ENCODE results near the gene DNAJA2.
"Not testable (repeated sequence)": the region's sequence is repeated elsewhere in the genome, so short reads cannot be mapped to it uniquely, and the experiment has no call there.

Gene DNAJA2

GRCh38 chr16:46973207-46973995 is at the start of gene DNAJA2:
TSS of gene DNAJA2 (minus strand) at chr16:46973674. CDS start at chr16:46973572, 102 bp downstream.
- DNase-seq (ENCODE audit: low spot score): peak; percentile 84

- no peak for DNase-seq (ENCODE audit: low spot score)
Observed at GRCh38 chr16:47019568-47019967, 46.1 kb upstream of the DNAJA2 start.

GRCh38 chr16:47018223-47018891 is 44.9 kb upstream of the DNAJA2 start:
- peak; percentile 77 for DNase-seq (ENCODE audit: low spot score)

- no peak for DNase-seq (ENCODE audit: low spot score)
Observed at GRCh38 chr16:47017636-47018035, 44.2 kb upstream of the DNAJA2 start.

- no peak for DNase-seq (ENCODE audit: low spot score)
Observed at GRCh38 chr16:47016700-47017133, 43.2 kb upstream of the DNAJA2 start.

- no peak for DNase-seq (ENCODE audit: low spot score)
Observed at GRCh38 chr16:47013910-47014309, 40.4 kb upstream of the DNAJA2 start.

GRCh38 chr16:47013172-47013571 is 39.7 kb upstream of the DNAJA2 start:
- DNase-seq (ENCODE audit: low spot score): no peak

GRCh38 chr16:47010812-47011211 is 37.3 kb upstream of the DNAJA2 start:
- DNase-seq (ENCODE audit: low spot score): not testable (repeated sequence)

GRCh38 chr16:47008612-47009011 is 35.1 kb upstream of the DNAJA2 start:
- no peak for DNase-seq (ENCODE audit: low spot score)

- no peak for DNase-seq (ENCODE audit: low spot score)
Observed at GRCh38 chr16:47008174-47008573, 34.7 kb upstream of the DNAJA2 start.

- no peak for DNase-seq (ENCODE audit: low spot score)
Observed at GRCh38 chr16:47004652-47005051, 31.2 kb upstream of the DNAJA2 start.

- DNase-seq (ENCODE audit: low spot score): not testable (repeated sequence)
Observed at GRCh38 chr16:47000066-47000465, 26.6 kb upstream of the DNAJA2 start.

- DNase-seq (ENCODE audit: low spot score): no peak
Observed at GRCh38 chr16:46997844-46998243, 24.4 kb upstream of the DNAJA2 start.

- no peak for DNase-seq (ENCODE audit: low spot score)
Observed at GRCh38 chr16:46996952-46997458, 23.5 kb upstream of the DNAJA2 start.

- DNase-seq (ENCODE audit: low spot score): no peak
Observed at GRCh38 chr16:46996391-46996790, 22.9 kb upstream of the DNAJA2 start.

- no peak for DNase-seq (ENCODE audit: low spot score)
Observed at GRCh38 chr16:46991729-46992704, 18.5 kb upstream of the DNAJA2 start.

- DNase-seq (ENCODE audit: low spot score): no peak
Observed at GRCh38 chr16:46986896-46987295, 13.4 kb upstream of the DNAJA2 start.

- no peak for DNase-seq (ENCODE audit: low spot score)
Observed at GRCh38 chr16:46986438-46986837, 13.0 kb upstream of the DNAJA2 start.

GRCh38 chr16:46982335-46982734 is 8.9 kb upstream of the DNAJA2 start:
- DNase-seq (ENCODE audit: low spot score): no peak

- DNase-seq (ENCODE audit: low spot score): no peak
Observed at GRCh38 chr16:46980926-46981325, 7.5 kb upstream of the DNAJA2 start.

- DNase-seq (ENCODE audit: low spot score): no peak
Observed at GRCh38 chr16:46976550-46976949, 3.1 kb upstream of the DNAJA2 start.

GRCh38 chr16:46975908-46976470 is 2.5 kb upstream of the DNAJA2 start:
- no peak for DNase-seq (ENCODE audit: low spot score)

Data from HuH-7.5 (cell line).